H9 (cell line): ENCODE measurements around the gene CLEC11A. TPM values are rescaled to one million over a fixed set of nuclear protein-coding genes. Genes with fewer than 3 reads are reported as not detected.
"Not testable (repeated sequence)": the region's sequence is repeated elsewhere in the genome, so short reads cannot be mapped to it uniquely, and the experiment has no call there.

Experiments
- DNase-seq: peaks from one replicate; pipeline ENCODE4 v3.0.0-alpha.2; 2017
- H2AFZ ChIP-seq: one replicate; pipeline ENCODE4 v1.6.1; 2013; ENCODE audit warnings: mild to moderate bottlenecking, low read length, control low read depth, moderate library complexity
- H2AK5ac ChIP-seq: 2 replicates; pipeline ENCODE4 v1.6.1; 2013; ENCODE audit warnings: low read length, control low read depth, mixed read lengths; ENCODE audit not compliant: insufficient read length
- H2BK120ac ChIP-seq: one replicate; pipeline ENCODE4 v1.6.1; 2013; ENCODE audit warnings: low read depth, mild to moderate bottlenecking, low read length, control low read depth, inconsistent platforms; ENCODE audit not compliant: poor library complexity, severe bottlenecking
- H2BK12ac ChIP-seq: 2 replicates; pipeline ENCODE4 v1.6.1; 2013; ENCODE audit warnings: low read length, control low read depth, mixed read lengths, low read depth; ENCODE audit not compliant: insufficient read length
- H2BK15ac ChIP-seq: 2 replicates; pipeline ENCODE4 v1.6.1; 2013; ENCODE audit warnings: low read depth, low read length, control low read depth
- H2BK20ac ChIP-seq: one replicate; pipeline ENCODE4 v1.6.1; 2013; ENCODE audit warnings: low read depth, mild to moderate bottlenecking, low read length, control low read depth, inconsistent platforms; ENCODE audit not compliant: poor library complexity, severe bottlenecking
- H2BK5ac ChIP-seq: 2 replicates; pipeline ENCODE4 v1.6.1; 2013; ENCODE audit warnings: low read length, control low read depth, mixed read lengths; ENCODE audit not compliant: insufficient read length
- H3K14ac ChIP-seq: 2 replicates; pipeline ENCODE4 v1.6.1; 2013; ENCODE audit warnings: low read length, control low read depth; ENCODE audit not compliant: insufficient read depth
- H3K18ac ChIP-seq: 2 replicates; pipeline ENCODE4 v1.6.1; 2013; ENCODE audit warnings: low read depth, mild to moderate bottlenecking, mixed read lengths, low read length, control low read depth; ENCODE audit not compliant: insufficient read length
- H3K23ac ChIP-seq: 2 replicates; pipeline ENCODE4 v1.6.1; 2013; ENCODE audit warnings: low read length, control low read depth, mixed read lengths, low read depth; ENCODE audit not compliant: insufficient read length
- H3K23me2 ChIP-seq: 2 replicates; pipeline ENCODE4 v1.6.1; 2013; ENCODE audit warnings: low read depth, mild to moderate bottlenecking, mixed read lengths, low read length, control low read depth; ENCODE audit not compliant: insufficient read length, poor library complexity, severe bottlenecking
- H3K27ac ChIP-seq: 2 replicates; pipeline ENCODE4 v1.5.1; 2013; ENCODE audit warnings: low read length, control low read depth, mixed read lengths, low read depth; ENCODE audit not compliant: insufficient read length
- H3K27me3 ChIP-seq: 2 replicates; pipeline ENCODE4 v1.6.1; 2013; ENCODE audit warnings: low read length, control low read depth, inconsistent platforms; ENCODE audit not compliant: insufficient read depth
- H3K4ac ChIP-seq: 2 replicates; pipeline ENCODE4 v1.6.1; 2013; ENCODE audit warnings: low read depth, mild to moderate bottlenecking, control low read depth, inconsistent platforms, low read length, moderate library complexity
- H3K4me1 ChIP-seq: 2 replicates; pipeline ENCODE4 v1.6.1; 2013; ENCODE audit warnings: low read length, control low read depth, inconsistent platforms; ENCODE audit not compliant: insufficient read depth
- H3K4me2 ChIP-seq: 2 replicates; pipeline ENCODE4 v1.6.1; 2013; ENCODE audit warnings: low read length, control low read depth, mixed read lengths; ENCODE audit not compliant: insufficient read length, insufficient read depth
- H3K56ac ChIP-seq: 2 replicates; pipeline ENCODE4 v1.6.1; 2013; ENCODE audit warnings: low read depth, mild to moderate bottlenecking, mixed read lengths, low read length, control low read depth; ENCODE audit not compliant: insufficient read length
- H3K79me1 ChIP-seq: 2 replicates; pipeline ENCODE4 v1.6.1; 2013; ENCODE audit warnings: low read depth, mild to moderate bottlenecking, moderate library complexity, low read length, control low read depth, inconsistent platforms; ENCODE audit not compliant: insufficient read depth, poor library complexity, severe bottlenecking
- H3K79me2 ChIP-seq: 2 replicates; pipeline ENCODE4 v1.6.1; 2013; ENCODE audit warnings: low read length, control low read depth, inconsistent platforms; ENCODE audit not compliant: insufficient read depth
- H3K9ac ChIP-seq: 2 replicates; pipeline ENCODE4 v1.6.1; 2013; ENCODE audit warnings: low read length, control low read depth, mixed read lengths; ENCODE audit not compliant: insufficient read length; ENCODE audit errors: extremely low read depth
- H3K9me3 ChIP-seq: one replicate; pipeline ENCODE4 v1.6.1; 2013; ENCODE audit warnings: low read depth, low read length, inconsistent platforms; ENCODE audit not compliant: control insufficient read depth
- H3T11ph ChIP-seq: one replicate; pipeline ENCODE4 v1.6.1; 2013; ENCODE audit warnings: mild to moderate bottlenecking, low read length, control low read depth, inconsistent platforms
- H4K20me1 ChIP-seq: one replicate; pipeline ENCODE4 v1.6.1; 2013; ENCODE audit not compliant: control insufficient read depth, insufficient read length, insufficient read depth
- H4K5ac ChIP-seq: 2 replicates; pipeline ENCODE4 v1.6.1; 2013; ENCODE audit warnings: low read depth, mild to moderate bottlenecking, mixed read lengths, low read length, control low read depth; ENCODE audit not compliant: insufficient read length
- H4K8ac ChIP-seq: replicated peaks from 2 replicates; pipeline ENCODE4 v1.6.1; 2013; ENCODE audit warnings: low read length, control low read depth, mixed read lengths, low read depth; ENCODE audit not compliant: insufficient read length
- H4K91ac ChIP-seq: 2 replicates; pipeline ENCODE4 v1.6.1; 2013; ENCODE audit warnings: low read depth, mild to moderate bottlenecking, moderate library complexity, mixed read lengths, low read length, control low read depth; ENCODE audit not compliant: insufficient read length
- H3K27ac Mint-ChIP-seq, 3 experiments: 2 replicates in 2 of 3; 3 replicates in 1 of 3; pipeline ENCODE4 v1.8.0; 2020 to 2021; ENCODE audit warnings: mixed read lengths in 3 of 3, mild to moderate bottlenecking in 1 of 3, moderate library complexity in 1 of 3
- H3K27me3 Mint-ChIP-seq: 2 replicates; pipeline ENCODE4 v1.8.0; 2021; ENCODE audit warnings: low read depth, mild to moderate bottlenecking, moderate library complexity, mixed read lengths
- H3K36me3 Mint-ChIP-seq, 3 experiments: 2 replicates in 2 of 3; 3 replicates in 1 of 3; pipeline ENCODE4 v1.8.0; 2020 to 2021; ENCODE audit warnings: low read depth in 3 of 3, mixed read lengths in 3 of 3; ENCODE audit not compliant: insufficient read depth in 1 of 3
- H3K4me1 Mint-ChIP-seq, 2 experiments: 2 replicates each; pipeline ENCODE4 v1.8.0; 2020; ENCODE audit warnings: mixed read lengths in 2 of 2
- H3K4me3 Mint-ChIP-seq, 2 experiments: 2 replicates in 1 of 2; 3 replicates in 1 of 2; pipeline ENCODE4 v1.8.0; 2020 to 2021; ENCODE audit warnings: mild to moderate bottlenecking in 2 of 2, mixed read lengths in 2 of 2, moderate library complexity in 1 of 2
- H3K9me3 Mint-ChIP-seq, 2 experiments: 2 replicates in 1 of 2; 3 replicates in 1 of 2; pipeline ENCODE4 v1.8.0; 2020; ENCODE audit warnings: mild to moderate bottlenecking in 2 of 2, mixed read lengths in 2 of 2, moderate library complexity in 1 of 2
- WGBS: extraction: QIAGEN DNeasy Blood & Tissue Kit; methylation state at CpG from one replicate; pipeline ENCODE4 v1.1.7; 2013; ENCODE audit warnings: missing lambda C conversion rate, low lambda C conversion rate, mixed read lengths; ENCODE audit not compliant: insufficient read length; ENCODE audit errors: extremely low coverage; 5-methylcytosine and 5-hydroxymethylcytosine counted together
- total RNA-seq: library from RNA; stranded (reverse); gene quantifications from 2 replicates; pipeline ENCODE4 v1.2.1, GENCODE V29; 2021

The CLEC11A gene
- total RNA-seq, 1 experiment from 2014 or later: 3.9 TPM

- H2AFZ ChIP-seq, H3K4me1 ChIP-seq, H2BK12ac ChIP-seq, H3K4me2 ChIP-seq, H2BK15ac ChIP-seq, H3K14ac ChIP-seq, H3K36me3 Mint-ChIP-seq, H2AK5ac ChIP-seq, H3K9ac ChIP-seq, H3K79me2 ChIP-seq, H4K91ac ChIP-seq, H2BK120ac ChIP-seq, H3K56ac ChIP-seq, H3K27ac Mint-ChIP-seq, H3K23ac ChIP-seq, H2BK5ac ChIP-seq, H3T11ph ChIP-seq, H4K8ac ChIP-seq, H3K18ac ChIP-seq, H4K5ac ChIP-seq, H3K9me3 Mint-ChIP-seq, H3K9me3 ChIP-seq, H3K4ac ChIP-seq, H3K27me3 ChIP-seq, H3K23me2 ChIP-seq, H3K27ac ChIP-seq, H3K79me1 ChIP-seq, H2BK20ac ChIP-seq, H3K4me3 Mint-ChIP-seq, H4K20me1 ChIP-seq: not testable (repeated sequence)
- Mint-ChIP-seq H3K4me1 (peaks cover 0 to 12% of the 10 kb centered on the region in 2 experiments; a peak in 3 of 4 replicates), H3K27me3 (peaks cover 34% of the 10 kb centered on the region)
- no CpG with 5 or more reads among the region's 5 CpGs for WGBS
- DNase-seq: peak; percentile 61
Measured at GRCh38 chr19:50767263-50767662, 44.1 kb downstream of the CLEC11A start.
